Epithelial cell of proximal tubule (primary cell): Measurements from ENCODE around the gene RSBN1L. TPM values are rescaled to one million over a fixed set of nuclear protein-coding genes. Genes with fewer than 3 reads are reported as not detected.

Source experiments
- total RNA-seq: library from RNA; depleted of rRNA; stranded (reverse); fragments of >200 nt; gene quantifications from 2 replicates; pipeline ENCODE4 v1.2.3, GENCODE V29; 2015

The RSBN1L gene
- total RNA-seq, 1 donor from 2014 or later = 13.0 TPM

Other genes with a start within 250 kb of the RSBN1L start
- 23.3 and 25.5 TPM in 2 replicates for gene PTPN12, start 159.2 kb upstream of the RSBN1L start, total RNA-seq
- gene TMEM60, start 102.0 kb downstream of the RSBN1L start, total RNA-seq = 16.2 and 17.5 TPM in 2 replicates
- 7.7 and 16.9 TPM in 2 replicates for gene PHTF2, start 102.3 kb downstream of the RSBN1L start, total RNA-seq